HEK293T (cell line): ENCODE results near the gene PDZD7.

Experiments
- ELF4 ChIP-seq: fragments of 450-650 bp; IDR thresholded peaks from 2 replicates; pipeline ENCODE4 v1.6.1; 2017; ENCODE audit warnings: antibody characterized with exemption
- FOXA1 ChIP-seq: fragments of 450-650 bp; IDR thresholded peaks from 2 replicates; pipeline ENCODE4 v1.6.1; 2016; ENCODE audit warnings: mild to moderate bottlenecking
- FOXM1 ChIP-seq: fragments of 450-650 bp; IDR thresholded peaks from 2 replicates; pipeline ENCODE4 v1.6.1; 2017; ENCODE audit warnings: mild to moderate bottlenecking, borderline replicate concordance
- HDGF ChIP-seq: fragments of 450-650 bp; IDR thresholded peaks from 2 replicates; pipeline ENCODE4 v1.6.1; 2017; ENCODE audit warnings: antibody characterized with exemption, borderline replicate concordance
- SP1 ChIP-seq: fragments of 450-650 bp; IDR thresholded peaks from 2 replicates; pipeline ENCODE4 v1.6.1; 2017
- SUZ12 ChIP-seq: fragments of 450-650 bp; IDR thresholded peaks from 2 replicates; pipeline ENCODE4 v1.6.1; 2016; ENCODE audit warnings: mild to moderate bottlenecking
- TARDBP ChIP-seq: fragments of 450-650 bp; IDR thresholded peaks from 2 replicates; pipeline ENCODE4 v1.6.1; 2016
- TF ChIP-seq, protein P1 (sequence below): fragments of 450-650 bp; IDR thresholded peaks from 2 replicates; pipeline ENCODE4 v1.6.1; 2016

DNA sequence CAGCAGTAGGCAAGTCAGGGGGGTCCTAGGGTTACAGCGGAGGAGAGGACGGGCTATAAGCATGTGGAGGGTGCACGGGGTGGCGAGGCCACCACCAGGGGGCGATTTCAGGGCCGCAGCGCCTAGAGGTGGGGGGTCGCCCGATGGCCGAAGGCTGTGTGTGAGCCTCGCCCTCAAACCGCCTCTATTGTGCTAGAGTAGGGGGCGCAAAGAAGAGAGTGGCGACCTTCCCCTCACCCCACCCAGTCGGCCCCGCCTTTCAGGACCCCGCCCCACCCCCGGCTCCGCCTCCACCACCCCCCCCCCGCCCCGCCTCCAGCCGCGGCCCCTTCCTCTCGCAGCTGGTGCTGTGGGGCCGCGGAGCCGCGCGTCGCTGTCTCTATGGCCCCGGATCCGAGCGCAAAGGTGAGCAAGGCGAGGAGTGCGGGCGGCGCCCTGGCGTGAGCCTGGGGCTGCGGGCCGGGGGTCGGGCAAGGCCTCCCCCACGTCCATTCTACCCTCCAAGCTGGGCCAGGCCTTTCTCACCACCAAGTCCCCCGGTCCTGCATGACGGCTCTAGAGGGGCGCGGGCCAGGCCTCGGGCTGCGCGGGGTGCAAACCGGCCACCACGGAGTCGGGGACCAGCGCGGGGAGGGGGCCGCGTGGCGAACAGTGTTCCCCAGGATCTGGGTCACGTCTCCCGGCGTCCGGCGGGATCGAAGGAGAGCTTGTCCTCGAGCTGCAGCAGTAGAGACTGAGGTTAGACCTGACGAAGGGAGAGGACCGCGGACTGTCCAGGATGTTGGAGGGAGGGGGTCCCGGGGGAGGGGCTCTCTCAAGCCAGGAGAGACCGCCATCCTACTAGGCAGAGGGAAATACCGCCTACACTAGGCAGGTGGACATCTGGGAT, 61.5 kb downstream of the PDZD7 start, which contains the start of gene SEMA4G:
- no peak for TF ChIP-seq FOXM1
- no peak for TF ChIP-seq ELF4
- no peak for TF ChIP-seq HDGF
- TF ChIP-seq SUZ12: no peak
- TF ChIP-seq, protein P1, sequence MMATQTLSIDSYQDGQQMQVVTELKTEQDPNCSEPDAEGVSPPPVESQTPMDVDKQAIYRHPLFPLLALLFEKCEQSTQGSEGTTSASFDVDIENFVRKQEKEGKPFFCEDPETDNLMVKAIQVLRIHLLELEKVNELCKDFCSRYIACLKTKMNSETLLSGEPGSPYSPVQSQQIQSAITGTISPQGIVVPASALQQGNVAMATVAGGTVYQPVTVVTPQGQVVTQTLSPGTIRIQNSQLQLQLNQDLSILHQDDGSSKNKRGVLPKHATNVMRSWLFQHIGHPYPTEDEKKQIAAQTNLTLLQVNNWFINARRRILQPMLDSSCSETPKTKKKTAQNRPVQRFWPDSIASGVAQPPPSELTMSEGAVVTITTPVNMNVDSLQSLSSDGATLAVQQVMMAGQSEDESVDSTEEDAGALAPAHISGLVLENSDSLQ: no peak
- no peak for TF ChIP-seq SP1
- TF ChIP-seq FOXA1: no peak
- TF ChIP-seq TARDBP: no peak
